GM23338 (cell line): ENCODE measurements around the gene CPAMD8. TPM values are rescaled to one million over a fixed set of nuclear protein-coding genes. Genes with fewer than 3 reads are reported as not detected.

Experiments
- ATAC-seq: fragments of 200-7000 bp; cut with Tn5 transposase; 3 replicates; pipeline ENCODE4 v1.9.1; 2020
- DNase-seq: peaks from one replicate; pipeline ENCODE4 v3.0.0-alpha.2; 2015; ENCODE audit warnings: low spot score
- H2AFZ ChIP-seq: fragments of 200-600 bp; sonication (generic); 2 replicates; pipeline ENCODE4 v1.8.0; 2016; ENCODE audit warnings: antibody characterized with exemption, mild to moderate bottlenecking, moderate library complexity
- H3F3A ChIP-seq: fragments of 200-600 bp; sonication (generic); replicated peaks from 2 replicates; pipeline ENCODE4 v1.8.0; 2017; ENCODE audit warnings: antibody characterized with exemption, mixed run types, low read depth
- H3K27ac ChIP-seq: fragments of 200-600 bp; sonication (generic); 2 replicates; pipeline ENCODE4 v1.6.1; 2016; ENCODE audit warnings: low read depth
- H3K27me3 ChIP-seq: fragments of 200-600 bp; sonication (generic); 2 replicates; pipeline ENCODE4 v1.8.0; 2016; ENCODE audit warnings: mild to moderate bottlenecking, mixed run types, moderate library complexity; ENCODE audit not compliant: insufficient read depth
- H3K36me3 ChIP-seq: fragments of 200-600 bp; sonication (generic); 2 replicates; pipeline ENCODE4 v1.8.0; 2016; ENCODE audit warnings: mild to moderate bottlenecking; ENCODE audit not compliant: insufficient read depth
- H3K4me1 ChIP-seq: fragments of 200-600 bp; sonication (generic); 2 replicates; pipeline ENCODE4 v1.8.0; 2016; ENCODE audit warnings: mild to moderate bottlenecking, moderate library complexity; ENCODE audit not compliant: insufficient read depth
- H3K4me2 ChIP-seq: fragments of 200-600 bp; sonication (generic); 2 replicates; pipeline ENCODE4 v1.7.1; 2017; ENCODE audit warnings: mixed run types
- H3K4me3 ChIP-seq: fragments of 200-600 bp; sonication (generic); 2 replicates; pipeline ENCODE4 v1.6.1; 2016; ENCODE audit warnings: mixed run types
- H3K79me2 ChIP-seq: fragments of 200-600 bp; sonication (generic); replicated peaks from 2 replicates; pipeline ENCODE4 v1.8.0; 2017; ENCODE audit warnings: mild to moderate bottlenecking; ENCODE audit not compliant: insufficient read depth
- H3K9me2 ChIP-seq: fragments of 200-600 bp; sonication (generic); 2 replicates; pipeline ENCODE4 v1.8.0; 2017; ENCODE audit not compliant: insufficient read depth
- H4K20me1 ChIP-seq: fragments of 200-600 bp; sonication (generic); replicated peaks from 2 replicates; pipeline ENCODE4 v1.8.0; 2017; ENCODE audit warnings: mild to moderate bottlenecking; ENCODE audit not compliant: insufficient read depth
- H3K27ac Mint-ChIP-seq: 2 replicates; pipeline ENCODE4 v1.8.0; 2020; ENCODE audit warnings: inconsistent platforms, mild to moderate bottlenecking, moderate library complexity, mixed read lengths
- H3K27me3 Mint-ChIP-seq: 3 replicates; pipeline ENCODE4 v1.8.0; 2022; ENCODE audit warnings: low read depth, mild to moderate bottlenecking, moderate library complexity, mixed read lengths, inconsistent platforms; ENCODE audit not compliant: insufficient read depth, poor library complexity
- H3K36me3 Mint-ChIP-seq: 3 replicates; pipeline ENCODE4 v1.8.0; 2021; ENCODE audit warnings: low read depth, mild to moderate bottlenecking, inconsistent platforms, moderate library complexity, mixed read lengths
- H3K4me1 Mint-ChIP-seq: 3 replicates; pipeline ENCODE4 v1.8.0; 2020; ENCODE audit warnings: mild to moderate bottlenecking, inconsistent platforms, mixed read lengths
- H3K4me3 Mint-ChIP-seq: 3 replicates; pipeline ENCODE4 v1.8.0; 2021; ENCODE audit warnings: moderate library complexity, mild to moderate bottlenecking, inconsistent platforms, mixed read lengths
- H3K9me3 Mint-ChIP-seq: 3 replicates; pipeline ENCODE4 v1.8.0; 2020; ENCODE audit warnings: moderate library complexity, mild to moderate bottlenecking, inconsistent platforms, mixed read lengths
- CREB1 ChIP-seq: fragments of 250-450 bp; sonication (Bioruptor Pico); IDR thresholded peaks from 2 replicates; pipeline ENCODE4 v1.5.0; 2020; ENCODE audit warnings: low read depth, mild to moderate bottlenecking, moderate library complexity
- CTCF ChIP-seq, 2 experiments: fragments of 200-600 bp in 1 of 2; sonication (generic) in 1 of 2; conservative IDR thresholded peaks; 2 replicates each; pipeline versions ENCODE4 v1.5.1 to v1.6.1; 2016 to 2017; ENCODE audit warnings: antibody characterized with exemption in 2 of 2, low read depth in 2 of 2, mild to moderate bottlenecking in 2 of 2, moderate library complexity in 1 of 2
- EZH2 ChIP-seq: fragments of 200-600 bp; sonication (generic); IDR thresholded peaks from one replicate; pipeline ENCODE4 v1.8.0; 2017; ENCODE audit warnings: antibody characterized with exemption, mild to moderate bottlenecking, low read depth; ENCODE audit not compliant: unreplicated experiment
- EZH2phosphoT487 ChIP-seq: fragments of 200-600 bp; sonication (generic); IDR thresholded peaks from one replicate; pipeline ENCODE4 v1.8.1; 2018; ENCODE audit warnings: antibody characterized with exemption; ENCODE audit not compliant: unreplicated experiment
- JUNB ChIP-seq: IDR thresholded peaks from one replicate; pipeline ENCODE4 v1.6.1; 2016; ENCODE audit warnings: antibody characterized with exemption; ENCODE audit not compliant: unreplicated experiment
- NANOG ChIP-seq: IDR thresholded peaks from 2 replicates; pipeline ENCODE4 v1.6.1; 2016; ENCODE audit warnings: antibody characterized with exemption, borderline replicate concordance
- POLR2AphosphoS5 ChIP-seq: IDR thresholded peaks from 2 replicates; pipeline ENCODE4 v1.6.1; 2016; ENCODE audit warnings: antibody characterized with exemption, low read depth
- REST ChIP-seq: IDR thresholded peaks from one replicate; pipeline ENCODE4 v1.6.1; 2018; ENCODE audit warnings: antibody characterized with exemption; ENCODE audit not compliant: unreplicated experiment
- STAT1 ChIP-seq: IDR thresholded peaks from one replicate; pipeline ENCODE4 v1.6.1; 2016; ENCODE audit warnings: antibody characterized with exemption; ENCODE audit not compliant: unreplicated experiment
- ZNF114 ChIP-seq: fragments of 250-450 bp; sonication (Bioruptor Pico); IDR thresholded peaks from 2 replicates; pipeline ENCODE4 v1.5.0; 2020; ENCODE audit warnings: mild to moderate bottlenecking, moderate library complexity
- ZNF331 ChIP-seq: fragments of 250-450 bp; sonication (Bioruptor Pico); IDR thresholded peaks from 2 replicates; pipeline ENCODE4 v1.5.0; 2020; ENCODE audit warnings: low read depth, mild to moderate bottlenecking, moderate library complexity
- polyA plus RNA-seq: library from polyadenylated mRNA; unstranded; fragments of >200 nt; fragmentation: Nextera tagmentation; extraction: Ambion mirVana; gene quantifications from 2 replicates; pipeline ENCODE4 v1.2.1, GENCODE V29; 2016
- total RNA-seq: library from RNA; depleted of rRNA; stranded (reverse); fragments of >200 nt; shearing (Covaris generic); gene quantifications from 2 replicates; pipeline ENCODE4 v1.2.3, GENCODE V29; 2014
- TF ChIP-seq, protein P1 (sequence below): IDR thresholded peaks from 2 replicates; pipeline ENCODE4 v1.6.1; 2016; ENCODE audit warnings: antibody characterized with exemption
- TF ChIP-seq, protein P2 (sequence below): fragments of 250-450 bp; sonication (Bioruptor Pico); IDR thresholded peaks from 2 replicates; pipeline ENCODE4 v1.5.0; 2020; ENCODE audit warnings: mild to moderate bottlenecking, moderate library complexity

The CPAMD8 gene
- total and polyA plus RNA-seq, 2 experiments from 2014 or later: 4.4 to 11.8 TPM

DNA sequence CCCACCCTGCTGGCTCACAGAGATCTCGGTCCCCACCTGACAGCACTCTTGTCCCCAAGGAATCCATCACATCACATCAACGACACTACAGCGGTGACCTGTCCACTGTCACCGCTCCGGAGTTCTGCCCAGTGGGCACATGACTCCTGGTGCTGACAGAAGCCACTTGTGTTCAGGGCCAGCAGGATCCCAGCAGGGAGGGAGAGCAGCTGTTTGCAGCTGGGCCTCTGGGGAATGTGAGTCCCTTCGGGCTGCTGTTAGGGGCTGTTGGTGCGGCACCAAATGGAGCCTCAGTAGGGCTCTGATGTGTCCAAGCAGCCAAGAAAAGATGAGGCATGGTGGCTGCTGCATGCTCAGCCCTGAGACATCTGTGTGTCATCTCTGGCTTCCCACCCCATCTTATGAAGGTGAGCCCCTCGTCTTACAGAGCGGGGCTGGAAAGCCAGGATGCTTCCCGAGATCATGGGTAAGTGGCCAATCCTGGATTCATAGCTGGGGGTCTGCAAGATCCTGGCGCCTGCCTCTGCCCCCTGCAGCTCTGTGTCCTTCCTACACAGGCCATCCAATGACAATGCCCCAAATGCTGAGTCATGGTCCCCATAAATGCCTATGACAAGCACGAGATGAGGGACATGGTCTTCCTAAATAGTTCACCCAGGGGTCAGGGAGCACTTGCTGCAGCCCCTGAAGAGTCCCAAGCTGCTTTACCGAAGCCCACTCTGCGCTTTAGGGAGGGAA lies 81.8 kb downstream of the CPAMD8 start:
- Histone ChIP-seq H3F3A (peaks cover 7% of the 10 kb centered on the region; the same call in 1 of the 2 replicates), H2AFZ (no peak overlapping the region), H3K27ac (no peak overlapping the region), H3K4me2 (no peak overlapping the region), H4K20me1 (no peaks in the 10 kb centered on the region), H3K4me1 (no peaks in the 10 kb centered on the region), H3K79me2 (no peaks in the 10 kb centered on the region), H3K36me3 (no peaks in the 10 kb centered on the region), H3K4me3 (no peak overlapping the region), H3K27me3 (no peaks in the 10 kb centered on the region), H3K9me2 (no peaks in the 10 kb centered on the region)
- Mint-ChIP-seq H3K4me1 (no peaks in the 10 kb centered on the region), H3K36me3 (peaks cover 15% of the 10 kb centered on the region), H3K27me3 (peaks cover 9% of the 10 kb centered on the region), H3K27ac (no peak overlapping the region), H3K9me3 (peaks cover 17% of the 10 kb centered on the region), H3K4me3 (no peak overlapping the region)
- TF ChIP-seq ZNF114 (CRISPR knock-in tag) (no peak), JUNB (no peak), CREB1 (CRISPR knock-in tag) (no peak), POLR2AphosphoS5 (no peak), NANOG (no peak), EZH2phosphoT487 (no peak), EZH2 (no peak), REST (no peak), CTCF (conservative IDR thresholded peaks at IDR 0.05; ENCODE audit: low read depth in 2 of 2) (no peak), ZNF331 (CRISPR knock-in tag) (no peak), STAT1 (no peak)
- TF ChIP-seq, protein P1, sequence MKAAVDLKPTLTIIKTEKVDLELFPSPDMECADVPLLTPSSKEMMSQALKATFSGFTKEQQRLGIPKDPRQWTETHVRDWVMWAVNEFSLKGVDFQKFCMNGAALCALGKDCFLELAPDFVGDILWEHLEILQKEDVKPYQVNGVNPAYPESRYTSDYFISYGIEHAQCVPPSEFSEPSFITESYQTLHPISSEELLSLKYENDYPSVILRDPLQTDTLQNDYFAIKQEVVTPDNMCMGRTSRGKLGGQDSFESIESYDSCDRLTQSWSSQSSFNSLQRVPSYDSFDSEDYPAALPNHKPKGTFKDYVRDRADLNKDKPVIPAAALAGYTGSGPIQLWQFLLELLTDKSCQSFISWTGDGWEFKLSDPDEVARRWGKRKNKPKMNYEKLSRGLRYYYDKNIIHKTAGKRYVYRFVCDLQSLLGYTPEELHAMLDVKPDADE: no peak
- TF ChIP-seq, protein P2, sequence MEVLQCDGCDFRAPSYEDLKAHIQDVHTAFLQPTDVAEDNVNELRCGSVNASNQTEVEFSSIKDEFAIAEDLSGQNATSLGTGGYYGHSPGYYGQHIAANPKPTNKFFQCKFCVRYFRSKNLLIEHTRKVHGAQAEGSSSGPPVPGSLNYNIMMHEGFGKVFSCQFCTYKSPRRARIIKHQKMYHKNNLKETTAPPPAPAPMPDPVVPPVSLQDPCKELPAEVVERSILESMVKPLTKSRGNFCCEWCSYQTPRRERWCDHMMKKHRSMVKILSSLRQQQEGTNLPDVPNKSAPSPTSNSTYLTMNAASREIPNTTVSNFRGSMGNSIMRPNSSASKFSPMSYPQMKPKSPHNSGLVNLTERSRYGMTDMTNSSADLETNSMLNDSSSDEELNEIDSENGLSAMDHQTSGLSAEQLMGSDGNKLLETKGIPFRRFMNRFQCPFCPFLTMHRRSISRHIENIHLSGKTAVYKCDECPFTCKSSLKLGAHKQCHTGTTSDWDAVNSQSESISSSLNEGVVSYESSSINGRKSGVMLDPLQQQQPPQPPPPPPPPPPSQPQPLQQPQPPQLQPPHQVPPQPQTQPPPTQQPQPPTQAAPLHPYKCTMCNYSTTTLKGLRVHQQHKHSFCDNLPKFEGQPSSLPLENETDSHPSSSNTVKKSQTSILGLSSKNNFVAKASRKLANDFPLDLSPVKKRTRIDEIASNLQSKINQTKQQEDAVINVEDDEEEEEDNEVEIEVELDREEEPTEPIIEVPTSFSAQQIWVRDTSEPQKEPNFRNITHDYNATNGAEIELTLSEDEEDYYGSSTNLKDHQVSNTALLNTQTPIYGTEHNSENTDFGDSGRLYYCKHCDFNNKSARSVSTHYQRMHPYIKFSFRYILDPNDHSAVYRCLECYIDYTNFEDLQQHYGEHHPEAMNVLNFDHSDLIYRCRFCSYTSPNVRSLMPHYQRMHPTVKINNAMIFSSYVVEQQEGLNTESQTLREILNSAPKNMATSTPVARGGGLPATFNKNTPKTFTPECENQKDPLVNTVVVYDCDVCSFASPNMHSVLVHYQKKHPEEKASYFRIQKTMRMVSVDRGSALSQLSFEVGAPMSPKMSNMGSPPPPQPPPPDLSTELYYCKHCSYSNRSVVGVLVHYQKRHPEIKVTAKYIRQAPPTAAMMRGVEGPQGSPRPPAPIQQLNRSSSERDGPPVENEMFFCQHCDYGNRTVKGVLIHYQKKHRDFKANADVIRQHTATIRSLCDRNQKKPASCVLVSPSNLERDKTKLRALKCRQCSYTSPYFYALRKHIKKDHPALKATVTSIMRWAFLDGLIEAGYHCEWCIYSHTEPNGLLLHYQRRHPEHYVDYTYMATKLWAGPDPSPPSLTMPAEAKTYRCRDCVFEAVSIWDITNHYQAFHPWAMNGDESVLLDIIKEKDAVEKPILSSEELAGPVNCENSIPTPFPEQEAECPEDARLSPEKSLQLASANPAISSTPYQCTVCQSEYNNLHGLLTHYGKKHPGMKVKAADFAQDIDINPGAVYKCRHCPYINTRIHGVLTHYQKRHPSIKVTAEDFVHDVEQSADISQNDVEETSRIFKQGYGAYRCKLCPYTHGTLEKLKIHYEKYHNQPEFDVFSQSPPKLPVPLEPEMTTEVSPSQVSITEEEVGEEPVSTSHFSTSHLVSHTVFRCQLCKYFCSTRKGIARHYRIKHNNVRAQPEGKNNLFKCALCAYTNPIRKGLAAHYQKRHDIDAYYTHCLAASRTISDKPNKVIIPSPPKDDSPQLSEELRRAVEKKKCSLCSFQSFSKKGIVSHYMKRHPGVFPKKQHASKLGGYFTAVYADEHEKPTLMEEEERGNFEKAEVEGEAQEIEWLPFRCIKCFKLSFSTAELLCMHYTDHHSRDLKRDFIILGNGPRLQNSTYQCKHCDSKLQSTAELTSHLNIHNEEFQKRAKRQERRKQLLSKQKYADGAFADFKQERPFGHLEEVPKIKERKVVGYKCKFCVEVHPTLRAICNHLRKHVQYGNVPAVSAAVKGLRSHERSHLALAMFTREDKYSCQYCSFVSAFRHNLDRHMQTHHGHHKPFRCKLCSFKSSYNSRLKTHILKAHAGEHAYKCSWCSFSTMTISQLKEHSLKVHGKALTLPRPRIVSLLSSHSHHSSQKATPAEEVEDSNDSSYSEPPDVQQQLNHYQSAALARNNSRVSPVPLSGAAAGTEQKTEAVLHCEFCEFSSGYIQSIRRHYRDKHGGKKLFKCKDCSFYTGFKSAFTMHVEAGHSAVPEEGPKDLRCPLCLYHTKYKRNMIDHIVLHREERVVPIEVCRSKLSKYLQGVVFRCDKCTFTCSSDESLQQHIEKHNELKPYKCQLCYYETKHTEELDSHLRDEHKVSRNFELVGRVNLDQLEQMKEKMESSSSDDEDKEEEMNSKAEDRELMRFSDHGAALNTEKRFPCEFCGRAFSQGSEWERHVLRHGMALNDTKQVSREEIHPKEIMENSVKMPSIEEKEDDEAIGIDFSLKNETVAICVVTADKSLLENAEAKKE (CRISPR knock-in tag): no peak
- no peak for DNase-seq
- ATAC-seq: no peak
